Cardiac fibroblast (primary cell): Measurements from ENCODE around the gene PATJ.

Experiments
- DNase-seq, 2 donors: peaks; one replicate each; pipeline versions ENCODE4 v3.0.0 to v3.0.0-alpha.2; 2010; ENCODE audit warnings: low read depth in 2 of 2
- H3K4me3 ChIP-seq, 2 donors: replicated peaks in 1 of 2; 1 replicate in 1 of 2; 2 replicates in 1 of 2; pipeline ENCODE4 v1.5.1; 2011; ENCODE audit warnings: low read depth in 2 of 2, low read length in 2 of 2, mild to moderate bottlenecking in 2 of 2, moderate library complexity in 1 of 2
- TF ChIP-seq, protein P1 (sequence below): IDR thresholded peaks from one replicate; pipeline ENCODE4 v1.5.1; 2011; ENCODE audit warnings: low read depth, mild to moderate bottlenecking, low read length, inconsistent platforms

The PATJ gene

DNA sequence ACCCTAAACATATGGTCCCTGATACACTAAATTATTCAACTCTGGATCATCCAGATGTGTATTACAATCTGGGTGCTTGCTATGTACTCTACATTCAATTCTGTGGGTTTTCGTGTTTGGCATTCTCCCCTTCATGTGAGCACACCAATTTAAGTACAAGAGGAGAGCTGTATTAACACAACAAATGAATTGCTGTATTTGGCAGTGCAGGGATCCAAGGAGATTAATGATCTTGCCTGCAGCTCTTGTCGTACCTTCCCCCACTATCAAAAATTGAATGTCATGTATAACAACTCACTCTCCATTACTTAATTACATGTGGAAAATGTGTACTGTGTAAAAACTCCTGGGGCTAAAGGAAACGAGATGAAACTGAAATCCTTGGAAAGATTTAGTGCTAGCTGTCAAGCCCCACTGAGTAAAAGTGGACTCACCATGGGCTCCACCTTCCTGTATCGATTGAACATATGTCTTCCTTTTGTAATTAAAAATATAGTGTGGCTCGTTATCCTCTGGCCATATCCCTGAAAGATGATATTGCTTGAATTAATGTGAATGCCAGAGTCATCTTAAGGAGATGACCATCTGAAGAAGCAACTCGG, 280.2 kb downstream of the PATJ start:
- DNase-seq = no peak
- H3K4me3 ChIP-seq = no peak overlapping the region
- TF ChIP-seq, protein P1, sequence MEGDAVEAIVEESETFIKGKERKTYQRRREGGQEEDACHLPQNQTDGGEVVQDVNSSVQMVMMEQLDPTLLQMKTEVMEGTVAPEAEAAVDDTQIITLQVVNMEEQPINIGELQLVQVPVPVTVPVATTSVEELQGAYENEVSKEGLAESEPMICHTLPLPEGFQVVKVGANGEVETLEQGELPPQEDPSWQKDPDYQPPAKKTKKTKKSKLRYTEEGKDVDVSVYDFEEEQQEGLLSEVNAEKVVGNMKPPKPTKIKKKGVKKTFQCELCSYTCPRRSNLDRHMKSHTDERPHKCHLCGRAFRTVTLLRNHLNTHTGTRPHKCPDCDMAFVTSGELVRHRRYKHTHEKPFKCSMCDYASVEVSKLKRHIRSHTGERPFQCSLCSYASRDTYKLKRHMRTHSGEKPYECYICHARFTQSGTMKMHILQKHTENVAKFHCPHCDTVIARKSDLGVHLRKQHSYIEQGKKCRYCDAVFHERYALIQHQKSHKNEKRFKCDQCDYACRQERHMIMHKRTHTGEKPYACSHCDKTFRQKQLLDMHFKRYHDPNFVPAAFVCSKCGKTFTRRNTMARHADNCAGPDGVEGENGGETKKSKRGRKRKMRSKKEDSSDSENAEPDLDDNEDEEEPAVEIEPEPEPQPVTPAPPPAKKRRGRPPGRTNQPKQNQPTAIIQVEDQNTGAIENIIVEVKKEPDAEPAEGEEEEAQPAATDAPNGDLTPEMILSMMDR = no peak

GRCh38 chr1:62024690-62025089, 282.4 kb downstream of the PATJ start:
- no peak overlapping the region for H3K4me3 ChIP-seq
- TF ChIP-seq, protein P1 = no peak
- no peak for DNase-seq

DNA sequence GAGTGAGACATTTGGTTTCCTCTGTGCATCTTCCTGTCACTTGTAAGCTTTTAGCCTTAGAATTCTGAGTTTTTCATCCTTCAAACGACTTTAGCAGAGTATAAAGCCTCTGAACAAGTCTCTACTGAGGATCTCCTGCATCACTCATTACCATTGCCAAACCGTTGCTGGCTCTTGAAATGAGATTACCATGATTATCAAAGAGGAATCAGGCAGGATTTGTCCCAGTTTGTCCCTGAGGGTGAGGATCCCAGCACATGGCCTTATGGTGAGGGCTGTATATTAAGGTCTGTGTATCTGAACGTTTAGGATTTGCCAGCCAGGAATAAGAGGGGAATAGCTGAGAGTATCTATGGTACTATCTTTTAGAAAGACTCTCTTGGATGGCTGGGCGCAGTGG, 282.9 kb downstream of the PATJ start:
- no peak overlapping the region for H3K4me3 ChIP-seq
- no peak for DNase-seq
- TF ChIP-seq, protein P1 = no peak

DNA sequence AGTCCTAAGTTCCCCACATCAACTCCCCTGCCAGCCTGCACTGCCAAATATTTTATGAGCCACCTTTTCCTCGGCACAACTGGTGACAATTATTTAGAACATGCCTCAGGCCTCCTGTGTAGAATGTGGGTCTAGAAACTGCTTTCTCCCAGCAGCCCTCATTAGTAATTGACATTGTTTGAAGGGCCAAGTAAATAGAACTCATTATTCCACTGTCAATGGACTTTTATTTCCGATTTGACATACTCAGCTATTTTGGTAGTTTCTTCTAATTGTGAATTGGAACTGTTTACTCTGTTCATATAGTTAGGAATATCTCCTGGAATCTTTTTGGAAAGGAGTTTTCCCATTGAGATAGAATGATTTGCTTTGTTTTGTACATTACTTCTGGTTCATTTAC, 283.6 kb downstream of the PATJ start:
- H3K4me3 ChIP-seq = no peak overlapping the region
- TF ChIP-seq, protein P1 = no peak
- no peak for DNase-seq

DNA sequence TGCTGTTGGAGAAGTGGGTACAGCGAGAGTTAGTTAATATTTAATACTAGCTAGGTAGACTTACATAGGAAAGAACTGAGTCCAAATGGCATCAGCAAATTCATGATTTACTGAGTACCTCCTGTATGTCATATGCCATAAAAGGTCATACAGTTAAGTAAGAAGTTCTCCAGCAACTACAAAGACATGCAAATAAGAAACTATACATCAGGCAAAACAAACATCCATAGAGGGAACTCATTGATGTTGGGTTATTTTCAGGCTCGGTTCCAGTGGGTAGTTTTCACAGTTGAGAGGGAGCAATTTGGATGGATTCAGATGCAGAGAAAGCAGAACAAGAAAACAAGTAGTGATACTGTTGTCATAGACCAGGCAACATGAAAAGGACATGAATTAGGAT, 287.4 kb downstream of the PATJ start:
- no peak for DNase-seq
- no peak overlapping the region for H3K4me3 ChIP-seq
- TF ChIP-seq, protein P1 = no peak

DNA sequence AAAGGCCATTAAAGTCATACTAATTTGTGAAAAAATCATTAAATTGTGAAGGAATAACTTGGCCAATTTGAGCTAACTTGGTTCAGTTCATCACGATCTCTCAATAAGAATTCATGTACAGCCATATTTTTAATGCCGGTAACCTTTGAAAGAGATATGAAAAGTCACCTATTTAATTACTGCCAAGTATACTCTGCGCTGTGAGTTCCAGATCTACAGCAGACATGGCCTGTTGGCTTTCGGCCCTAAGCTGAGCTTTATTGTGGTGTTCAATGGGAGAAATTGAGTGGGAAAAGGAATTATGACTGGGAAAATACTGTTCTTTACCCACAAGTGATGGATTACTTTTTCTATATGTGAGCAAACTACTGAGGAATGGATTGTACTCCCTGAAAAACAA, 292.5 kb downstream of the PATJ start:
- TF ChIP-seq, protein P1 = no peak

GRCh38 chr1:62037274-62037673, 295.0 kb downstream of the PATJ start:
- no peak for DNase-seq
- TF ChIP-seq, protein P1 = no peak
- H3K4me3 ChIP-seq = no peak overlapping the region

More for the DNA sequence above, 292.5 kb downstream of the PATJ start:
- no peak for DNase-seq
- H3K4me3 ChIP-seq = no peak overlapping the region
